Midbrain (tissue), 1 donor: Measurements from ENCODE around the gene ZNF335.
"Not testable (repeated sequence)": the region's sequence is repeated elsewhere in the genome, so short reads cannot be mapped to it uniquely, and the experiment has no call there.

Source experiments
- DNase-seq: peaks from one replicate; lab custom pipeline; 2025; lab: John Stamatoyannopoulos, UW

Gene ZNF335

GRCh38 chr20:45910670-45911485, 61.1 kb downstream of the ZNF335 start:
- DNase-seq = peak; percentile 79

- DNase-seq = no peak
These were observed 62.0 kb downstream of the ZNF335 start for GRCh38 chr20:45909817-45910669.

DNA sequence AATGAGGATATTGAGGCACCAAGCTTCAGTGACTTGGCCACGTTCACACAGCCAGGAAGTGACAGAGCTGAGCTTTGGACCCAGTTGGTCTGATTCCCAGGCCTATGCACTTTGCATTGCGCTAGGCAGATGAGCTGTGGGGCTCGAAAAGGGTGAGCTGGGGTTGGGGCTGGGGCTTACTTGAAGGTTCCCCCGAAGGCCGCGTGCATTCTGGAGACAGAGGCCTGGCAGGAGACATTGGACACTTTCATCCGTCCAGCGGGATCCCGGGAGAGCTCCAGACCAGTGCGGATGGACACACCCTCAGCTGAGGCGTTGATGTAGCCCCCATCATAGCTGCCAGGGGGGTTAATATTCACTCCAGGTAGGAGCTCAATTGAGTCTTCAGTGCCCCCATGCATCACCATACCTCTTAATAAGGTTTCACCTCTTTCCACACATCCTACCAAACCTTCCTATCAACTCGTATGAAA, 62.6 kb downstream of the ZNF335 start:
- DNase-seq = no peak

- no peak for DNase-seq
These were observed 63.9 kb downstream of the ZNF335 start for GRCh38 chr20:45908084-45908483.

DNA sequence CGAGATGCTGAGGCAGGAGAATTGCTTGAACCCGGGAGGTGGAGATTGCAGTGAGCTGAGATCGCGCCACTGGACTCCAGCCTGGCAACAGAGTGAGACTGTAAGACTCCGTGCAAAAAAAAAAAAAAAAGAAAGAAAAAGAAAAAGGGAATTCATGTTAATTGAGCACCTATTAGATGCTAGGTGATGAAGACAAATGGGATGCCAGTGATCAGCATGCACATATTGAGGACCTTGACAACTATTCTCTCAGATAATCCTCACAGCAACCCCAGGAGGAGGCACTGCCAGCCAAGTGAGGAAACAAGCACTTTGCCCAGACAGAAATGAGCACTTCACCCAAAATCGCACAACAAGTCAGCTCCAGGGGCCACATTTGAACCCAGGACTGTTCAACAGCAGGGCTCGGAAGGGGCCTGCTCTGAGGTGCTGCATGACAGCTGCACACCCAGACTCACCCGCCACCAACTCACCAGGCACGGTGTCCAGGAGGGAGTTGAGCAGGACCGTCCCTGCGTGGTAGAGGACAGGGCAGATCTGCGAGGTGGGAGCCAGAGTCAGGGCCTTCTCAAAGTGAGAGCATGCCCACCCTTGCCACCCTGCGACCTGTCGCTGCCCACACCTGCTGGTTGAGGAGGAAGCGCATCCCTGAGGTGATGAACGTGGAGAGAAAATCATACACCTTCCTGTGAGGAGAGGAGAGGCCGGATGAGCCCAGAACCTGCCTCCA, 64.6 kb downstream of the ZNF335 start:
- DNase-seq = no peak

- DNase-seq = no peak
These were observed 66.4 kb downstream of the ZNF335 start for GRCh38 chr20:45905505-45906079.

DNA sequence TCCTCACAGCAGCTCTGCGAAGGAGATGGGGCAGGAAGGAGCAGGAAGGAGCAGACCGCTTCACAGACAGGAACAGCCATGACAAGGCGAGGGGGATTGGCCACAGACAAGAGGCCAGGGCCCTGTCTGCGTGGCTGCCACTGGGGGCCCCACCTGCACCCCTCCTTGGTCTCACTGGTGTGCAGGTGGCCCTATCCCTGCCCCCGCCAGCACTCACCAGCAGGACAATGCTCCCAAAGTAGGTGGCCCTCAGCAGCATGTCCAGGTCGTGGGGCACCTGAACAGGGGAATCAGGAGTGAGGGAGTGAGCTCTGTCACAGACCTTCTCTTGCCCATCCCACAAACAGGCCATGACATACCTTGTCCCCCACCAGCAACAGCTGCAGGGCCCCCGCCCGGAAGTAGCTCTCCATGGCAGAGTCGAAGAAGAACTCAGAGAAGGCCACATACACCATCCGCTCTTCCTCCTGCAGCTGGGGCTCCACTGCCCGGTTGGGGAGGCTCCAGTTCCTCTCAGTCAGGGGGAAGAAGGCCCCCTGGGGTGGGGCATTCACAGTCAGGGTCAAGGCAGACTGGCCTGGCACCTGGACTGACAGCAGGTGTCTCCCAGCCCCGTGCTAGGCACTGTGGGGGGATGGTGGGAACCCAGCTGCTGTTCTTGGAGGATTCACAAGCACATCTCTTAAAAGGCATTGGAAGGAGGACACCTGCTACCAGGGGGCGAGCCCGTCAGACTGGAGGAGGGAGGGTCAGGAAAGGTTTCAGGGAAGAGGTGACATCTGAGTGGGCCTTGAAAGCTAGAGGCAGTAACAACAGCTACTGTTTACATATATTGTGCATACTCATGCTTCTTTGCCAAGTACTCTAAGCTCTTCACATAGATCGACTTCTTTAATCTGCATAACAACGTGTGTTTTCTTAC, 67.2 kb downstream of the ZNF335 start:
- DNase-seq = no peak

GRCh38 chr20:45902199-45902701, 69.8 kb downstream of the ZNF335 start:
- DNase-seq = no peak

- not testable (repeated sequence) for DNase-seq
These were observed 70.7 kb downstream of the ZNF335 start for GRCh38 chr20:45901332-45901731.

GRCh38 chr20:45899046-45899835, 72.8 kb downstream of the ZNF335 start:
- no peak for DNase-seq
